ENCODE data around the gene FRAS1.
"Not testable (repeated sequence)": the region's sequence is repeated elsewhere in the genome, so short reads cannot be mapped to it uniquely, and the experiment has no call there.

FRAS1 gene

DNA sequence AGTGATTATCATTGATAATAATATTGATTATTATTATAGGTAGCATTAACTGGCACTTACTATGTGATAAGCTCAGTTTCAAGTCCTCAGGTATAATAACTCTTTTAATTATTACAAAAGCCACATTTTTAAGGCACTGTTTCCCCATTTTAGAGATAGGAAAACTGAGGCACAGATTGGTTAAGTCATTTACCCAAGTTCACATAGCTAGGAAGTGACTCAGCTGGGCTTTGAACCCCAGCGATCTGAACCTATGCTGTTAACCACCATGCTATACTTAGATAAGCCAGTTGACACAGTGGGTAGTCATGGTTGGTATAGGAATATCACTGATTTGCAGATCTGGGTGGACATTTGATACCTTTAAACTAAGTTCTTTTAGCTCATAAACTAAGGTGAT, 110.4 kb downstream of the FRAS1 start:
- DNase-seq: no peak

DNA sequence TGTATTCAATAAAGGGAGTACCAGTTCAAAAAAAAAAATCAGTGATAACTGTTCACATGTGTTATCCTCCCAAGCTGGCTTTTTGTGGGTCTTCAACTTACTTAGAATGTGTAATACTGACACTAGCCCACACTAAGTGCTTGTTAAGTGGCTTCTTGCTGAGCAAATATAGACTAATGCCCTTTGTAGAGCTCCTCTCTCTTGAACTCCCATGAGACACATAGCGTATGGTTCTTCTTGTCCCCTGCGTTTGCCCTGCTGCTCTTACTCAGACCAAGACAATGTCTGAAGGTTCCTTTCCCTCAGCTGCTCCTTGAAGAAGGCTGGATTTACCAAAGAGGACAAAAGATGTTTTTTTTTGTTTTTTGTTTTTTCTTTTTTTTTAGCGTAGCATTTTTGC, 110.9 kb downstream of the FRAS1 start:
- no peak for DNase-seq

GRCh38 chr4:78169728-78170127, 112.6 kb downstream of the FRAS1 start:
- no peak for DNase-seq

- no peak for DNase-seq
Observed at GRCh38 chr4:78171482-78171881, 114.4 kb downstream of the FRAS1 start.

DNA sequence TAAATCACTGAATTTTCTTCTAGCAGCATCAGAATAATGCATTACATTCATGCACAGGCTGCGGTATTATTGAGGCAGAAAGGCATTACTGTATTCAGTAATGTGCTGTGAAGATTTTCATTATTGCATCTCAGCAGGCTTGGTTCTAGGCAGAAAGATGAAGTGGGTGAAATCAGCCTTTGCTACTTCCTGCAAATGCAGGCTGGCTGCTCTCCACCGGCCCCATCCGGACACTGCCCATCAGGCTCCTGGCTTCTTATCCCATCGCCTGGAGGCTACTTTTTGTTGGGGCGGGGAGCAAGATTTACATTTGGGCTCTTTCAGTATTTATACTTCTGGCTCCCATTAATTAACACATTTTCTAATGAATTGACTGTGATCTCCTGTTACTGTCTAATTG, 117.8 kb downstream of the FRAS1 start:
- DNase-seq: no peak

DNA sequence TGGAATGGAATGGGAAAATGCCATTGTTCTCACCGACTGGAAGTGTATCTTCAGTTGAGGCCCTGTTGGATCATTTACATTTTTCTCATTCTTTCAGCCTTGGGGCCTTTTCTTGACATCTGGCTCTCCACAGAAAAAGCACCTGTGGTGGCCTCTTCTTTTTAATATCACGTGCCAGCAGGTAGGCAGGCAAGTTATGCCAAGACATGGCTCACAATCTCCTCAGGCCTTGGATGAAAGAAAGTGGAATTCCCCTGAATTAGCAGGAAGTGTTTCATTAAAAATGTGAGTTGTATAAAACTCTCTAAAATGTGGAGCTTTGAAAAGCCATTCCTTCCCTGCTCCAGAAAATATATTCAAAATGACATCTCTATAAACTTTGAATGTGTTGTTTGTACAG, 122.1 kb downstream of the FRAS1 start:
- no peak for DNase-seq

DNA sequence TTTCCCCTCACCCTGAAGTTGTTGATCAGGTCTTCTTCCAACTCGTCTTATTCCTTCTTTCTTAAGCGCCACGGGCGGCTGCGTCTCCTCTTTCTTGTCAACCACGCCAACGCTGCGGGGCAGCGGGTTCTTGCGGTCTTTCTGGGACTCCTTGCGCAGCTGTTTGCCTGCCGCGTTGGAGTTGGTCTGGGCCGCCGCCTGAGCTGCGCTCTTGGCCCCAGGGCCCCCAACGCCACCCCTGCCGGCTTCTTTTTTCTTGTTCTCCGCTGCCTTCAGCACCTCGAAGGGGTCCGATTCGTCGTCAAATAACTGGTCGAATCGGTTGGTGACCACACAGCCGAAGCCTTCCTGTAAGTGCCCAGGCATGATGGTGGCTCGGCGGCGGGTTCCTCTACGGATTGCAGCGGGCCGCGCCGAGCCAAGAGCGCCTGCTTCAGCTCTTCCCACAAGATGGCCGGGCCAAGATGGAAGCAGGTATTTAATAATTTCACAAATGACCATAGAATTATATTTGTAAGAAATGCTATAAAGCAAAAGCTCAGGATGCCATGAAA, 124.6 kb downstream of the FRAS1 start:
- not testable (repeated sequence) for DNase-seq

DNA sequence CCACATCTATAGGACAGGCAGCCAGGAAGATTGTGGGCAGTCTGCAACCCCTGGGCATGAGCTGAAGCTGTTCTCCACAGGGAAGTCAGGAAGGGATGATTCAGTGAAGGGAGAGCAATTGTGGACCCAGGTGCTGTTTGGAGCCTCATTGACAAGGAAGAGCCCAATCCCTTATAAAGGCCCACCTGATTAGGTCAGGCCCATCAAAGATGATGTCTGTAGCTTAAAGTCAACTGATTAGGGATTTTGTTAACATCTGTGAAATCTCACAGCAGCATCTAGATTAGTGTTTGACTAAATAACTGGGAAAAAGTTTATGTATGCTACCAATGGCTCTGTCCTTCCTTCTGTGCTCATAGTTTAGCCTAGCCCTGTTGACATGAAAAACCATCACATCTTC, 127.5 kb downstream of the FRAS1 start:
- DNase-seq: no peak

DNA sequence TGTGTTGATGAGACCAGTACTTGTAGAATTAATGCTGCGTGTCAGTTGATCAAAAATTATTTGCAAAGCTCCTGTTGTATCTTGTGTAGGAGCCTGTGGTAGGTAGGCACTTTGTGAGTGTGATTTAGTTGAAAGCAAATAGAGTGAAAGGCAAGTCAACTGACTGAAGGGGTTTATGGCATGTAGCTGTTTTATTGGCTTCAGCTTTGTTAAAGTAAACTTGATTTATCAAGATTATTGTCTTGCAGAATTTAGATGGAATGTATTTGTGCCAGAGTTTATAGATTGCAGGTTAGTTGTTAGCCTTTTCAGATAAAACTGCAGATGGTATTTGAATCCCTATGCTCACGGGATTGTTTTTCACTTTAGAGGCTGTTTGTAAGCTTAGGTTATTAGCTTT, 128.0 kb downstream of the FRAS1 start:
- DNase-seq: no peak

DNA sequence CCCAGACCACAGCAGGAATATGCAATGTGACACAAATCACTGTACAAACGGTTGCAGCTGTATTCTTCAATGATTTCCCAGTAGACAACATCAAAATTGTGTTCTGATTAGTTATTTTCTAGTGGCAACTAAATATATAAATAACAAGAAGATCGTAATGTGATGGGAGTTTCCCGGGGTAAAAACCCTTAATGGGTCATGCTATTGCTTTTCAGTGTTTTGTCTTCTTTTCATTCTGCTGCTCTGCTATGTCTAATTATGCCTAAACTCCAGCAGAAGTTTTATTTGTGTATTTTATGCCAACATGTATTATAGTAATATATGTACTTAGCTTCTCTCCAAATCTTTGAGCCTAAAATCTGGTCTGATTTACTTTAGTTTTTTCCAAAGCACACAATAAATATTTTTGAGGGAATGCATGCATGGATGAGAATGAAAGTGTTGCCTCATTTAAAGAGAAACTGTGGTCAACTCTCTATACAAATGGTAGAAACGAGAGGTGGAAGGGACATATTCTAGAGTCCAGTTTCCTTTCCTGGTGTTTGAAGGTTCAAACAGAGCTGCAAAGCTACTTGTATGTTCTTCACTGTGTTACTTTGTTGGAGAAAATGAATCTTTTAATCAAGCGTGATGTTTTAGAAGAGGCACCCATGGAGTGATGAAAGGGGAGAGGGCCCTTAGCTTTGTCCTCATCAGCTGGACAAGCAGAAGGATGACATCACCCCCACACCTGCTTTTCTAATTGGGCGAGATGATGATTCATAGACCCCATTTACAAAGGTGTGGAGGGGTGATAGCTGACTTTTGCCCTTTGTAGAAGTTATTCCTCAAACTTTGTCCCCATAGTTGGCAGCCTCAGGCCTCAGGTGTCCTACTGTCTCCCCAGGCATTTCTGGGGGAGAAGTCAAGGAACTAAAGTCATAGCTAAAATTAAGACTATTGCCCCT, 129.7 kb downstream of the FRAS1 start:
- DNase-seq: no peak

DNA sequence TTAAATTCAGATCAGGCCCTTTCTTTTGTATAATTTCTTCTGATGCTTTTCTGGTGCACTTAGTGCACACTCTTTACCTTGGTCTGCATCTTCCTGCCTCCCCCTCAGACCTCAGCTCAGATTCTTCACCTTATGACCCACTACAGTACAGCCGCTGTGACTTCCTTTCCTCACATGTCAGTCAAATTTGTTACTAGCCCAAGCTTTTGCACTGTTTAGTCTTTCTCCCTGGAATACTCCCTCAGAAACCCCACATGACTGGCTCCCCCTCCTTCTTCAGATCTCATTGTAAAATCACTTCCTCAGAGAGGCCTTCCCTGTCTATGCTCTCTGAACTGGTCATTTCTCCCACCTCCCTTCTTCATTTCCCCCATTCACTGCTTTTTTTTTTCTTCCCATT, 132.9 kb downstream of the FRAS1 start:
- DNase-seq: no peak

GRCh38 chr4:78190595-78190994, 133.5 kb downstream of the FRAS1 start:
- DNase-seq: no peak

DNA sequence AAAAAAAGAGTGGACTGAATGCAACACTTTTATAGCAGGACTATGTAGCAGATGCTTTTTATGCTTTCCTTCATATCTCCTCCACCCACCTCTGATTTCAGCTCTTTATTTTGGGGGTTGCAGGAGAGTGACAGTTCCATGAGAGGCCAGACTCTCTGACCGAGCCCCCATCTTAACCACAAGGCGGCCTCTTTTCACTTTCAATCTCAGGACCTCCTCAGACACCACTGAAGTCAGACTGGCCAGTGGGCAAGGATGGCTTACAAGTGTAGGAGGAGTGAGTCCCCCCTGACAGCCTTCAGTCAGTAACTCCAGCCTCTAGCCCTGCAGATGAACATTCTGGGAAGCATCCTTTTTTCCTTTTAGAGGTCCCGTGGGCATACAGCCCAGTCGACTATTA, 140.8 kb downstream of the FRAS1 start:
- DNase-seq: no peak

GRCh38 chr4:78199984-78200383, 142.9 kb downstream of the FRAS1 start:
- no peak for DNase-seq

GRCh38 chr4:78200949-78201348, 143.8 kb downstream of the FRAS1 start:
- no peak for DNase-seq

- no peak for DNase-seq
Observed at GRCh38 chr4:78204176-78204575, 147.1 kb downstream of the FRAS1 start.

GRCh38 chr4:78205591-78205990, 148.5 kb downstream of the FRAS1 start:
- no peak for DNase-seq

- DNase-seq: no peak
Observed at GRCh38 chr4:78207541-78207940, 150.4 kb downstream of the FRAS1 start.

DNA sequence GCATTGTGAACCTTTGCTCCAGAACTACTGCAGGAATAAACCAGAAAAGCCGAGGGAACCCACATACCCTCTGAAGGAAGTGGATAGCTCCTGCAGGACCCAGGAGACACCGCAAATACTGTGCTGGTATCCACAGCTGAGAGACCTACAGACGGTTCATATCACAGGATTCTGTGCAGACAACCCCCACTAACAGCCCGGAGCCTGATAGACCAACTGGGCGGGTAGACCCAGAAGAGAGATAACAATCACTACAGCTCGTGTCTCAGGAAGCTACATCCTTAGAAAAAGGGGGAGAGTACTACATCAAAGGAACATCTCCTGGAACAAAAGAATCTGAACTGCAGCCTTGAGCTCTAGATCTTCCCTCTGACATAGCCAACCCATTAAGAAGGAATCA, 150.8 kb downstream of the FRAS1 start:
- DNase-seq: no peak

- DNase-seq: not testable (repeated sequence)
Observed at GRCh38 chr4:78208896-78209295, 151.8 kb downstream of the FRAS1 start.

DNA sequence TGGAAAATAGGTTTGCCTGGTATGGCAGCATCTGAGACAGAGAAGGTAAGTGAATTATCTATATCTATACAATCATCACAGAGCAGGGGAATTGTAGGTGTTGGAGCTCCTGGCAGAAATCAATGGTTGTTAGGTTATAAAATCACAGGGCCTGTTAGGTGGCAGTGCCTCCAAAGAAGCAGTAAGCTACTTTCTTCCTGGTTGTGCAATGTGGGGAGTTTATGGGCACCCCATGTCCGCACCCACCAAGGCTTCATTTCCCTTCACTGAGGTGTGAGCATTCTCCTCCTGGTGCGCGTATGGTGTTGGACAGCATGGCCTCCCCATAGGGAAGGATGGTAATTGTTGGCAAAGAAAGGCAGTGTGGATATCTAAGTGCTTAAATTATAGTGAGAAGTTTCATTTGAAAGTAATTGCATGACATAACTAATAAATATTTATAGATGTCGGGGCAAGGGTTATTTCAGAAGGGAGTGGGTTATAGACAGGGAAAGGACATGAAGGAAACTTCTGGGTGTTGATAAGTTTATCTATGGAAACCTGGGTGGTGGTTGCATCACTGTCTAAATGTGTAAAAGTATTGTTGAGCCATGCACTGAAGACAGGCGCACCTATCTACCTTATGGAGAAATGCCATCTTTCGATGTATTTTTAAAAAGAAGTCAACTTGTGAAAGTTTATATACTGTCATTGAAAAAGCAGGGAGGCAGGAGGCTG, 153.7 kb downstream of the FRAS1 start:
- no peak for DNase-seq

- DNase-seq: no peak
Observed at GRCh38 chr4:78213218-78213617, 156.1 kb downstream of the FRAS1 start.

GRCh38 chr4:78214078-78214477, 157.0 kb downstream of the FRAS1 start:
- DNase-seq: no peak
